ENCODE measurements around the gene USP24.

DNA sequence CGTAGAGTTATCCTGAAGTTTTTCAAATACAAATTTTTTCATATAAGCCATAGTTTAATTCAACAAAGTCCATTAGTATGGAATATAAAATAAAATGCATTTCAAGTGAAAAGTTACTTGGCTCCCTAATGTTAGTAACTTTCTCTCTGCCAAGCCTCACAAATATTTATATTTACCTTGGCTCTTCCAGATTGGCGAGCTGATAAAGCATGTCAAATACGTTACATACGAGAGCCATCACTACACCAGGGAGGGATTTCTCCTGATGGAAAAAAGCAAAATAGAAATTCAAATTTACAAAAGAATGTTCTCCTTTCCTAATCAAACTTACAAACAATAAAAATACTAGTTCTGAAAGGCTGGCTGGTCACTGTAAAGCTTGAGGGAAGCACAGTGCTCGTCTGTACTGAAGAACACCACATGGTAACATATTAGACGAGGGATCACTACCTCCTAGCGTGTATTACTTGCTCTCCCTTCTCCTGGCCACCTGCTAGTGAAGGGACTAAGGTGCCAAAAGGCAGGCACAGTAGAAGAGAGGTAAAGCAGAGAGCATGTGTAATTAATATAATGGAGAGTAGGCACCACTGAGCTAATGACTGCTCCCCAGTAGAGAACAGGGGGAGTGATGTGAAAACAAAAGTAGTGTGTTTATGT lies 80.9 kb downstream of the USP24 start:
- TF ChIP-seq, protein P1, sequence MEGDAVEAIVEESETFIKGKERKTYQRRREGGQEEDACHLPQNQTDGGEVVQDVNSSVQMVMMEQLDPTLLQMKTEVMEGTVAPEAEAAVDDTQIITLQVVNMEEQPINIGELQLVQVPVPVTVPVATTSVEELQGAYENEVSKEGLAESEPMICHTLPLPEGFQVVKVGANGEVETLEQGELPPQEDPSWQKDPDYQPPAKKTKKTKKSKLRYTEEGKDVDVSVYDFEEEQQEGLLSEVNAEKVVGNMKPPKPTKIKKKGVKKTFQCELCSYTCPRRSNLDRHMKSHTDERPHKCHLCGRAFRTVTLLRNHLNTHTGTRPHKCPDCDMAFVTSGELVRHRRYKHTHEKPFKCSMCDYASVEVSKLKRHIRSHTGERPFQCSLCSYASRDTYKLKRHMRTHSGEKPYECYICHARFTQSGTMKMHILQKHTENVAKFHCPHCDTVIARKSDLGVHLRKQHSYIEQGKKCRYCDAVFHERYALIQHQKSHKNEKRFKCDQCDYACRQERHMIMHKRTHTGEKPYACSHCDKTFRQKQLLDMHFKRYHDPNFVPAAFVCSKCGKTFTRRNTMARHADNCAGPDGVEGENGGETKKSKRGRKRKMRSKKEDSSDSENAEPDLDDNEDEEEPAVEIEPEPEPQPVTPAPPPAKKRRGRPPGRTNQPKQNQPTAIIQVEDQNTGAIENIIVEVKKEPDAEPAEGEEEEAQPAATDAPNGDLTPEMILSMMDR (IDR thresholded peaks at IDR 0.05): no peak
- TF ChIP-seq EZH2 (IDR thresholded peaks at IDR 0.05): no peak
- TF ChIP-seq EZH2phosphoT487 (IDR thresholded peaks at IDR 0.05): no peak
